Erythroblast (primary cell): ENCODE data around the gene PRKACG.

Experiments
- GATA1 ChIP-seq: IDR thresholded peaks from 2 replicates; pipeline ENCODE4 v1.6.1; 2011; ENCODE audit warnings: low read depth, mild to moderate bottlenecking, control low read depth, low read length, moderate library complexity
- POLR2A ChIP-seq: IDR thresholded peaks from 2 replicates; pipeline ENCODE4 v1.6.1; 2011; ENCODE audit warnings: mild to moderate bottlenecking, low read length

DNA sequence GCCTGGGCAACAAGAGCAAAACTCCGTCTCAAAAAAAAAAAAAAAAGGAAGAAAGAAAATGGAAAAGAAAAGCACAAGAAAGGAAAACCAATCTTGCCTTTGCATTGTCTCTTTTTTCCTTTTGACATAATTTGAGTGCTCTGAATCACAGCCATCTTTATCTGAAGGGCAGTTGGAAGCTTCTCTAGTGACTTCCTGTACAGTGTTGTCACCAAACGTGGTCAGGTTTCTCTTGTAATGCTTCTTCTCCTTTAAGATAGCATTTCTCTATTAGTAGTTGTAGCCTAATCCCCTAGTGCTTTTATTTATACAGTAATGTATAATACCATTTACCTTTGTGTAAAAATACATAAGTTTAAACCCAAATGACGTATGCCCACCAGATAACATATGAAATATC, 18.1 kb downstream of the PRKACG start:
- TF ChIP-seq POLR2A (no peak), GATA1 (no peak)
